GM12878 (cell line): Measurements from ENCODE around the gene VPS26B. TPM values are rescaled to one million over a fixed set of nuclear protein-coding genes. Genes with fewer than 3 reads are reported as not detected.

Source experiments
- ATAC-seq: fragments of 200-7000 bp; cut with Tn5 transposase; 3 replicates; pipeline ENCODE4 v1.9.1; 2020; ENCODE audit warnings: mild to moderate bottlenecking, moderate library complexity
- BruUV-seq: library from RNA; stranded (reverse); fragments of 400-500 nt; replicated peaks from 2 replicates; lab custom pipeline; 2021; lab: Mats Ljungman, UMichigan
- CTCF ChIA-PET: fragments of 300-600 bp; sonication (Branson Sonifier 250); formaldehyde crosslinking; extraction: SDS; loops from one replicate; lab custom pipeline; 2021; ENCODE audit warnings: inconsistent platforms; lab: Yijun Ruan, JAX
- POLR2A ChIA-PET: fragments of 350-600 bp; formaldehyde crosslinking; extraction: SDS; loops from one replicate; lab custom pipeline; 2021; ENCODE audit warnings: inconsistent platforms; lab: Charles Lee
- RAD21 ChIA-PET: fragments of 300-600 bp; sonication (Branson Sonifier 250); formaldehyde crosslinking; loops from one replicate; lab custom pipeline; 2023; ENCODE audit warnings: antibody characterized with exemption; ENCODE audit not compliant: unreplicated experiment; lab: Charles Lee
- SMC1A ChIA-PET: fragments of 300-600 bp; sonication (Branson Sonifier 250); formaldehyde crosslinking; loops from one replicate; lab custom pipeline; 2023; ENCODE audit not compliant: unreplicated experiment, uncharacterized antibody; lab: Charles Lee
- DNase-seq: peaks from one replicate; pipeline ENCODE4 v3.0.0-alpha.2; 2011; ENCODE audit warnings: low read depth, low spot score
- FAIRE-seq: peaks from 3 replicates; lab custom pipeline; 2011; peaks lifted over from hg19 to GRCh38; lab: Jason Lieb, UNC
- H2AFZ ChIP-seq: 2 replicates; pipeline ENCODE4 v1.6.0; 2011; ENCODE audit warnings: low read depth, low read length, control low read depth; ENCODE audit not compliant: control insufficient read depth
- H3K27ac ChIP-seq: 2 replicates; pipeline ENCODE4 v1.5.1; 2011; ENCODE audit warnings: control low read depth; ENCODE audit not compliant: control insufficient read depth, insufficient read depth
- H3K27me3 ChIP-seq, 2 experiments: replicated peaks in 1 of 2; 2 replicates each; pipeline versions ENCODE4 v1.6.0 to v1.6.1; 2011; ENCODE audit warnings: low read length in 1 of 2; ENCODE audit not compliant: control insufficient read depth in 2 of 2, insufficient read depth in 2 of 2
- H3K36me3 ChIP-seq, 2 experiments: 2 replicates each; pipeline ENCODE4 v1.5.1; 2011; ENCODE audit warnings: low read length in 1 of 2; ENCODE audit not compliant: control insufficient read depth in 2 of 2, insufficient read depth in 2 of 2
- H3K4me1 ChIP-seq: 2 replicates; pipeline ENCODE4 v1.6.1; 2011; ENCODE audit warnings: mild to moderate bottlenecking, low read length, moderate library complexity, mixed read lengths; ENCODE audit not compliant: control insufficient read depth, insufficient read depth
- H3K4me2 ChIP-seq: 2 replicates; pipeline ENCODE4 v1.6.0; 2011; ENCODE audit warnings: control low read depth; ENCODE audit not compliant: control insufficient read depth, insufficient read depth
- H3K4me3 ChIP-seq: fragments of 200-600 bp; sonication (generic); 2 replicates; pipeline ENCODE4 v1.5.1; 2016
- H3K79me2 ChIP-seq: 2 replicates; pipeline ENCODE4 v1.6.0; 2011; ENCODE audit warnings: low read length; ENCODE audit not compliant: control insufficient read depth, insufficient read depth
- H3K9ac ChIP-seq: 2 replicates; pipeline ENCODE4 v1.8.0; 2011; ENCODE audit warnings: low read length, control low read depth, mixed read lengths; ENCODE audit not compliant: control insufficient read depth, insufficient read depth
- H3K9me3 ChIP-seq: replicated peaks from 3 replicates; pipeline ENCODE4 v1.5.1; 2011; ENCODE audit warnings: mild to moderate bottlenecking, low read length; ENCODE audit not compliant: control insufficient read depth, insufficient read depth
- H4K20me1 ChIP-seq: 2 replicates; pipeline ENCODE4 v1.6.0; 2011; ENCODE audit not compliant: control insufficient read depth, insufficient read depth
- BCL3 ChIP-seq: IDR thresholded peaks from 2 replicates; pipeline ENCODE4 v1.6.1; 2011; ENCODE audit warnings: borderline replicate concordance, low read depth, mild to moderate bottlenecking, moderate library complexity, low read length; ENCODE audit not compliant: insufficient read depth, poor library complexity, severe bottlenecking
- CBX5 ChIP-seq: sonication (generic); IDR thresholded peaks from 2 replicates; pipeline ENCODE4 v1.6.1; 2016; ENCODE audit warnings: low read depth, moderate library complexity, mild to moderate bottlenecking, inconsistent platforms
- CHD2 ChIP-seq: IDR thresholded peaks from 2 replicates; pipeline ENCODE4 v1.6.1; 2011; ENCODE audit warnings: low read depth, low read length, improper control_type of control experiment, borderline replicate concordance
- CHD4 ChIP-seq: fragments of 200-600 bp; sonication (generic); IDR thresholded peaks from 2 replicates; pipeline ENCODE4 v1.6.1; 2016; ENCODE audit warnings: mild to moderate bottlenecking
- ELK1 ChIP-seq: IDR thresholded peaks from 2 replicates; pipeline ENCODE4 v1.6.1; 2012; ENCODE audit warnings: low read depth, low read length, improper control_type of control experiment
- FOS ChIP-seq: IDR thresholded peaks from 3 replicates; pipeline ENCODE4 v1.6.1; 2011; ENCODE audit warnings: borderline replicate concordance; ENCODE audit not compliant: insufficient read length; ENCODE audit errors: extremely low read depth
- HCFC1 ChIP-seq: fragments of 150-350 bp; IDR thresholded peaks from 2 replicates; pipeline ENCODE4 v1.6.1; 2014; ENCODE audit warnings: low read length
- IRF5 ChIP-seq: fragments of 450-650 bp; IDR thresholded peaks from 2 replicates; pipeline ENCODE4 v1.6.1; 2017; ENCODE audit warnings: borderline replicate concordance
- KAT2A ChIP-seq: conservative IDR thresholded peaks from 2 replicates; pipeline ENCODE4 v1.6.1; 2011; ENCODE audit warnings: low read depth, low read length; ENCODE audit not compliant: control insufficient read depth
- KDM1A ChIP-seq: fragments of 200-600 bp; sonication (generic); IDR thresholded peaks from 2 replicates; pipeline ENCODE4 v1.6.1; 2016; ENCODE audit warnings: borderline replicate concordance
- NFIC ChIP-seq: IDR thresholded peaks from 2 replicates; pipeline ENCODE4 v1.6.1; 2012; ENCODE audit warnings: low read depth, mild to moderate bottlenecking, inconsistent platforms, low read length, moderate library complexity
- NR2F1 ChIP-seq: fragments of 450-650 bp; conservative IDR thresholded peaks from 2 replicates; pipeline ENCODE4 v1.6.1; 2017; ENCODE audit warnings: mild to moderate bottlenecking
- POLR2A ChIP-seq: IDR thresholded peaks from 2 replicates; pipeline ENCODE4 v1.6.1; 2011; ENCODE audit warnings: low read depth, mild to moderate bottlenecking, low read length
- SMC3 ChIP-seq: IDR thresholded peaks from 2 replicates; pipeline ENCODE4 v1.6.1; 2011; ENCODE audit warnings: low read length, improper control_type of control experiment, borderline replicate concordance
- STAT1 ChIP-seq: fragments of 450-650 bp; conservative IDR thresholded peaks from 2 replicates; pipeline ENCODE4 v1.6.1; 2014; ENCODE audit warnings: antibody characterized with exemption, mild to moderate bottlenecking
- YY1 ChIP-seq: IDR thresholded peaks from 2 replicates; pipeline ENCODE4 v1.6.1; 2011; ENCODE audit warnings: low read depth, mild to moderate bottlenecking, low read length
- ZNF24 ChIP-seq: fragments of 450-650 bp; IDR thresholded peaks from 2 replicates; pipeline ENCODE4 v1.6.1; 2017; ENCODE audit warnings: antibody characterized with exemption, mild to moderate bottlenecking
- WGBS: methylation state at CpG from one replicate; pipeline ENCODE4 v1.1.6; 2016; ENCODE audit warnings: low lambda C conversion rate; ENCODE audit not compliant: insufficient replicate concordance, insufficient coverage; ENCODE audit errors: missing lambda C conversion rate; 5-methylcytosine and 5-hydroxymethylcytosine counted together
- in situ Hi-C: fragments of 300-500 bp; cut with MboI; formaldehyde crosslinking; loops from 9 replicates; pipeline ENCODE4 v1.14.3; 2018; ENCODE audit warnings: mixed read lengths
- intact Hi-C: fragments of 100-400 bp; cut with micrococcal nuclease; formaldehyde crosslinking; loops from one replicate; pipeline ENCODE4 v1.14.2; 2022; ENCODE audit not compliant: unreplicated experiment
- polyA plus RNA-seq, 11 experiments: library from polyadenylated mRNA; depleted of rRNA in 4 of 11; unstranded in 6 of 11; stranded (reverse) in 5 of 11; fragments of >200 nt; fragmentation: Nextera tagmentation in 4 of 11; fragmentation: Illumina TruSeq in 1 of 11; extraction: Ambion mirVana in 4 of 11; extraction: Trizol in 1 of 11; gene quantifications; 1 replicate in 1 of 11; 2 replicates in 10 of 11; pipeline versions ENCODE4 v1.2.1 to v1.2.3, GENCODE V29; 2011 to 2016; ENCODE audit warnings: inconsistent platforms in 2 of 11, missing spikeins in 2 of 11, low read depth in 1 of 11
- total RNA-seq, 4 experiments: library from RNA; depleted of rRNA in 3 of 4; stranded (reverse); fragments of >200 nt in 3 of 4; fragmentation: Illumina TruSeq in 1 of 4; extraction: Trizol in 1 of 4; gene quantifications; 2 replicates each; pipeline versions ENCODE4 v1.2.1 to v1.2.3, GENCODE V29; 2013 to 2021
- TF ChIP-seq, protein P1 (sequence below): IDR thresholded peaks from 2 replicates; pipeline ENCODE4 v1.6.1; 2012; ENCODE audit warnings: low read length, inconsistent platforms
- TF ChIP-seq, protein P2 (sequence below): IDR thresholded peaks from 2 replicates; pipeline ENCODE4 v1.6.1; 2011; ENCODE audit warnings: low read depth, mild to moderate bottlenecking, low read length, moderate library complexity, borderline replicate concordance; ENCODE audit errors: extremely low read depth

Gene VPS26B
- total and polyA plus RNA-seq, 10 of the 15 experiments (the other 5 are each of a cell fraction or from before 2014, with no cell fraction given), result 1.6 to 26.9 (median 13.3) TPM

GRCh38 chr11:134243913-134244312 lies 19.4 kb downstream of the VPS26B start:
- H2AFZ ChIP-seq, result no peak overlapping the region
- BruUV-seq, result no TSS peak
- no peaks in the 10 kb centered on the region for H3K79me2 ChIP-seq
- ATAC-seq, result no peak
- no peak overlapping the region for H3K4me2 ChIP-seq
- WGBS, result 93% methylated on average over 4 of the region's 4 CpGs
- SMC1A ChIA-PET, result interaction anchor here (0.8 to 2.3 kb wide), 5 partner anchors 9 to 37 kb away, joined by 3 to 10 read pairs (median 4); no protein-coding TSS in a partner anchor
- H3K4me3 ChIP-seq, result no peak overlapping the region
- intact Hi-C loops, result no loop called here
- POLR2A ChIA-PET, result no interaction called here
- CTCF ChIA-PET, result interaction anchor here (0.6 to 4.2 kb wide), 12 partner anchors 10 to 49 kb away, joined by 3 to 56 read pairs (median 4); partner anchors contain the start of genes ACAD8, NCAPD3, THYN1 and VPS26B
- RAD21 ChIA-PET, result interaction anchor here (2.1 kb wide), 1 partner anchor 37 kb away, joined by 8 read pairs; no protein-coding TSS in a partner anchor
- H4K20me1 ChIP-seq, result no peaks in the 10 kb centered on the region
- no peak overlapping the region for H3K27ac ChIP-seq
- no peak overlapping the region for H3K9ac ChIP-seq
- no peaks in the 10 kb centered on the region for H3K4me1 ChIP-seq
- H3K9me3 ChIP-seq, result no peaks in the 10 kb centered on the region
- peaks cover 10 to 14% of the 10 kb centered on the region in 2 experiments for H3K36me3 ChIP-seq
- in situ Hi-C loops, result no loop called here
- TF ChIP-seq KDM1A (no peak), CHD2 (no peak), ELK1 (no peak), HCFC1 (no peak), NFIC (no peak), IRF5 (no peak), POLR2A (no peak), NR2F1 (no peak), KAT2A (no peak), YY1 (no peak), CHD4 (no peak), CBX5 (no peak), ZNF24 (no peak), STAT1 (no peak), BCL3 (no peak), SMC3 (no peak), FOS (no peak)
- TF ChIP-seq, protein P1, sequence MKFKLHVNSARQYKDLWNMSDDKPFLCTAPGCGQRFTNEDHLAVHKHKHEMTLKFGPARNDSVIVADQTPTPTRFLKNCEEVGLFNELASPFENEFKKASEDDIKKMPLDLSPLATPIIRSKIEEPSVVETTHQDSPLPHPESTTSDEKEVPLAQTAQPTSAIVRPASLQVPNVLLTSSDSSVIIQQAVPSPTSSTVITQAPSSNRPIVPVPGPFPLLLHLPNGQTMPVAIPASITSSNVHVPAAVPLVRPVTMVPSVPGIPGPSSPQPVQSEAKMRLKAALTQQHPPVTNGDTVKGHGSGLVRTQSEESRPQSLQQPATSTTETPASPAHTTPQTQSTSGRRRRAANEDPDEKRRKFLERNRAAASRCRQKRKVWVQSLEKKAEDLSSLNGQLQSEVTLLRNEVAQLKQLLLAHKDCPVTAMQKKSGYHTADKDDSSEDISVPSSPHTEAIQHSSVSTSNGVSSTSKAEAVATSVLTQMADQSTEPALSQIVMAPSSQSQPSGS, result no peak
- TF ChIP-seq, protein P2, sequence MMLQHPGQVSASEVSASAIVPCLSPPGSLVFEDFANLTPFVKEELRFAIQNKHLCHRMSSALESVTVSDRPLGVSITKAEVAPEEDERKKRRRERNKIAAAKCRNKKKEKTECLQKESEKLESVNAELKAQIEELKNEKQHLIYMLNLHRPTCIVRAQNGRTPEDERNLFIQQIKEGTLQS, result no peak
- H3K27me3 ChIP-seq, result no peaks in the 10 kb centered on the region
- no peak for FAIRE-seq
- no peak for DNase-seq
